Germinal center (tissue), 1 donor: ENCODE results near the gene IMPA2.
"Not testable (repeated sequence)": the region's sequence is repeated elsewhere in the genome, so short reads cannot be mapped to it uniquely, and the experiment has no call there.

Experiments
- DNase-seq: peaks from one replicate; pipeline ENCODE4 v3.0.0; 2012; ENCODE audit warnings: mixed read lengths, low spot score

The IMPA2 gene

GRCh38 chr18:11981192-11981542 lies at the start of gene IMPA2:
IMPA2 (plus strand) TSS chr18:11981507; CDS start chr18:11981670, 163 bp downstream.
- DNase-seq: no peak

- no peak for DNase-seq
Observed at GRCh38 chr18:11932393-11932792, 48.9 kb upstream of the IMPA2 start.

GRCh38 chr18:11937874-11938478 lies 43.3 kb upstream of the IMPA2 start:
- DNase-seq: peak; percentile 77

GRCh38 chr18:11940956-11941355 lies 40.4 kb upstream of the IMPA2 start:
- DNase-seq: no peak

- DNase-seq: no peak
Observed at GRCh38 chr18:11943551-11943950, 37.8 kb upstream of the IMPA2 start.

GRCh38 chr18:11944252-11944651 lies 37.1 kb upstream of the IMPA2 start:
- DNase-seq: no peak

- no peak for DNase-seq
Observed at GRCh38 chr18:11944786-11945185, 36.5 kb upstream of the IMPA2 start.

GRCh38 chr18:11945834-11946659 lies 35.3 kb upstream of the IMPA2 start:
- DNase-seq: not testable (repeated sequence)

- DNase-seq: no peak
Observed at GRCh38 chr18:11946756-11947155, 34.6 kb upstream of the IMPA2 start.

- no peak for DNase-seq
Observed at GRCh38 chr18:11947214-11948191, 33.8 kb upstream of the IMPA2 start.

GRCh38 chr18:11948852-11949523 lies 32.3 kb upstream of the IMPA2 start:
- no peak for DNase-seq

- no peak for DNase-seq
Observed at GRCh38 chr18:11950824-11951223, 30.5 kb upstream of the IMPA2 start.

GRCh38 chr18:11951390-11951851 lies 29.9 kb upstream of the IMPA2 start:
- no peak for DNase-seq

- no peak for DNase-seq
Observed at GRCh38 chr18:11953113-11953512, 28.2 kb upstream of the IMPA2 start.

- no peak for DNase-seq
Observed at GRCh38 chr18:11955239-11956029, 25.9 kb upstream of the IMPA2 start.

- DNase-seq: no peak
Observed at GRCh38 chr18:11956371-11957308, 24.7 kb upstream of the IMPA2 start.

GRCh38 chr18:11957636-11958035 lies 23.7 kb upstream of the IMPA2 start:
- no peak for DNase-seq

- not testable (repeated sequence) for DNase-seq
Observed at GRCh38 chr18:11959651-11960050, 21.7 kb upstream of the IMPA2 start.

GRCh38 chr18:11960743-11961380 lies 20.4 kb upstream of the IMPA2 start:
- DNase-seq: no peak
